GM12878 (cell line): ENCODE data around the gene DRC1. TPM values are rescaled to one million over a fixed set of nuclear protein-coding genes. Genes with fewer than 3 reads are reported as not detected.
"Not testable (repeated sequence)": the region's sequence is repeated elsewhere in the genome, so short reads cannot be mapped to it uniquely, and the experiment has no call there.

ENCODE experiments used
- ATAC-seq: fragments of 200-7000 bp; cut with Tn5 transposase; 3 replicates; pipeline ENCODE4 v1.9.1; 2020; ENCODE audit warnings: mild to moderate bottlenecking, moderate library complexity
- BruUV-seq: library from RNA; stranded (reverse); fragments of 400-500 nt; replicated peaks from 2 replicates; lab custom pipeline; 2021; lab: Mats Ljungman, UMichigan
- CTCF ChIA-PET: fragments of 300-600 bp; sonication (Branson Sonifier 250); formaldehyde crosslinking; extraction: SDS; loops from one replicate; lab custom pipeline; 2021; ENCODE audit warnings: inconsistent platforms; lab: Yijun Ruan, JAX
- POLR2A ChIA-PET: fragments of 350-600 bp; formaldehyde crosslinking; extraction: SDS; loops from one replicate; lab custom pipeline; 2021; ENCODE audit warnings: inconsistent platforms; lab: Charles Lee
- RAD21 ChIA-PET: fragments of 300-600 bp; sonication (Branson Sonifier 250); formaldehyde crosslinking; loops from one replicate; lab custom pipeline; 2023; ENCODE audit warnings: antibody characterized with exemption; ENCODE audit not compliant: unreplicated experiment; lab: Charles Lee
- SMC1A ChIA-PET: fragments of 300-600 bp; sonication (Branson Sonifier 250); formaldehyde crosslinking; loops from one replicate; lab custom pipeline; 2023; ENCODE audit not compliant: unreplicated experiment, uncharacterized antibody; lab: Charles Lee
- DNase-seq: peaks from one replicate; pipeline ENCODE4 v3.0.0-alpha.2; 2011; ENCODE audit warnings: low read depth, low spot score
- FAIRE-seq: peaks from 3 replicates; lab custom pipeline; 2011; peaks lifted over from hg19 to GRCh38; lab: Jason Lieb, UNC
- H2AFZ ChIP-seq: 2 replicates; pipeline ENCODE4 v1.6.0; 2011; ENCODE audit warnings: low read depth, low read length, control low read depth; ENCODE audit not compliant: control insufficient read depth
- H3K27ac ChIP-seq: 2 replicates; pipeline ENCODE4 v1.5.1; 2011; ENCODE audit warnings: control low read depth; ENCODE audit not compliant: control insufficient read depth, insufficient read depth
- H3K27me3 ChIP-seq, 2 experiments: replicated peaks in 1 of 2; 2 replicates each; pipeline versions ENCODE4 v1.6.0 to v1.6.1; 2011; ENCODE audit warnings: low read length in 1 of 2; ENCODE audit not compliant: control insufficient read depth in 2 of 2, insufficient read depth in 2 of 2
- H3K36me3 ChIP-seq, 2 experiments: 2 replicates each; pipeline ENCODE4 v1.5.1; 2011; ENCODE audit warnings: low read length in 1 of 2; ENCODE audit not compliant: control insufficient read depth in 2 of 2, insufficient read depth in 2 of 2
- H3K4me1 ChIP-seq: 2 replicates; pipeline ENCODE4 v1.6.1; 2011; ENCODE audit warnings: mild to moderate bottlenecking, low read length, moderate library complexity, mixed read lengths; ENCODE audit not compliant: control insufficient read depth, insufficient read depth
- H3K4me2 ChIP-seq: 2 replicates; pipeline ENCODE4 v1.6.0; 2011; ENCODE audit warnings: control low read depth; ENCODE audit not compliant: control insufficient read depth, insufficient read depth
- H3K4me3 ChIP-seq: fragments of 200-600 bp; sonication (generic); 2 replicates; pipeline ENCODE4 v1.5.1; 2016
- H3K79me2 ChIP-seq: 2 replicates; pipeline ENCODE4 v1.6.0; 2011; ENCODE audit warnings: low read length; ENCODE audit not compliant: control insufficient read depth, insufficient read depth
- H3K9ac ChIP-seq: 2 replicates; pipeline ENCODE4 v1.8.0; 2011; ENCODE audit warnings: low read length, control low read depth, mixed read lengths; ENCODE audit not compliant: control insufficient read depth, insufficient read depth
- H3K9me3 ChIP-seq: replicated peaks from 3 replicates; pipeline ENCODE4 v1.5.1; 2011; ENCODE audit warnings: mild to moderate bottlenecking, low read length; ENCODE audit not compliant: control insufficient read depth, insufficient read depth
- H4K20me1 ChIP-seq: 2 replicates; pipeline ENCODE4 v1.6.0; 2011; ENCODE audit not compliant: control insufficient read depth, insufficient read depth
- ATF2 ChIP-seq: IDR thresholded peaks from 2 replicates; pipeline ENCODE4 v1.6.1; 2012; ENCODE audit warnings: low read length, inconsistent platforms
- IRF5 ChIP-seq: fragments of 450-650 bp; IDR thresholded peaks from 2 replicates; pipeline ENCODE4 v1.6.1; 2017; ENCODE audit warnings: borderline replicate concordance
- POLR2AphosphoS2 ChIP-seq: IDR thresholded peaks from 2 replicates; pipeline ENCODE4 v1.6.1; 2011; ENCODE audit warnings: low read depth, mild to moderate bottlenecking, low read length, improper control_type of control experiment, moderate library complexity
- ZNF687 ChIP-seq: fragments of 450-650 bp; IDR thresholded peaks from 2 replicates; pipeline ENCODE4 v1.6.1; 2017; ENCODE audit warnings: mild to moderate bottlenecking, moderate library complexity
- WGBS: methylation state at CpG from one replicate; pipeline ENCODE4 v1.1.6; 2016; ENCODE audit warnings: low lambda C conversion rate; ENCODE audit not compliant: insufficient replicate concordance, insufficient coverage; ENCODE audit errors: missing lambda C conversion rate; 5-methylcytosine and 5-hydroxymethylcytosine counted together
- in situ Hi-C: fragments of 300-500 bp; cut with MboI; formaldehyde crosslinking; loops from 9 replicates; pipeline ENCODE4 v1.14.3; 2018; ENCODE audit warnings: mixed read lengths
- intact Hi-C: fragments of 100-400 bp; cut with micrococcal nuclease; formaldehyde crosslinking; loops from one replicate; pipeline ENCODE4 v1.14.2; 2022; ENCODE audit not compliant: unreplicated experiment
- polyA plus RNA-seq, 11 experiments: library from polyadenylated mRNA; depleted of rRNA in 4 of 11; unstranded in 6 of 11; stranded (reverse) in 5 of 11; fragments of >200 nt; fragmentation: Nextera tagmentation in 4 of 11; fragmentation: Illumina TruSeq in 1 of 11; extraction: Ambion mirVana in 4 of 11; extraction: Trizol in 1 of 11; gene quantifications; 1 replicate in 1 of 11; 2 replicates in 10 of 11; pipeline versions ENCODE4 v1.2.1 to v1.2.3, GENCODE V29; 2011 to 2016; ENCODE audit warnings: inconsistent platforms in 2 of 11, missing spikeins in 2 of 11, low read depth in 1 of 11
- total RNA-seq, 4 experiments: library from RNA; depleted of rRNA in 3 of 4; stranded (reverse); fragments of >200 nt in 3 of 4; fragmentation: Illumina TruSeq in 1 of 4; extraction: Trizol in 1 of 4; gene quantifications; 2 replicates each; pipeline versions ENCODE4 v1.2.1 to v1.2.3, GENCODE V29; 2013 to 2021

Gene DRC1
- total and polyA plus RNA-seq, 10 of the 15 experiments (the other 5 are each of a cell fraction or from before 2014, with no cell fraction given) = 0.03 TPM; not detected in 9

- H3K27me3 ChIP-seq, in situ Hi-C loops, POLR2A ChIA-PET, H3K4me1 ChIP-seq, H3K36me3 ChIP-seq, intact Hi-C loops, H3K9me3 ChIP-seq, ATAC-seq, FAIRE-seq, H2AFZ ChIP-seq, DNase-seq, H3K9ac ChIP-seq, H3K4me2 ChIP-seq, H3K4me3 ChIP-seq, BruUV-seq, RAD21 ChIA-PET, H3K27ac ChIP-seq, H4K20me1 ChIP-seq: not testable (repeated sequence)
- H3K79me2 ChIP-seq = peaks cover 84% of the 10 kb centered on the region
- ChIA-PET CTCF (interaction anchor here (1.0 kb wide), 1 partner anchor 79 kb away, joined by 3 read pairs; no protein-coding TSS in a partner anchor), SMC1A (interaction anchor here (1.5 to 2.1 kb wide), 2 partner anchors 9 to 11 kb away, joined by 3 to 5 read pairs; no protein-coding TSS in a partner anchor)
- WGBS = 94% methylated on average over 16 of the region's 16 CpGs
These were observed 47.3 kb upstream of the DRC1 start for GRCh38 chr2:26354469-26354868.

GRCh38 chr2:26355038-26355995 lies 46.4 kb upstream of the DRC1 start:
- no TSS peak for BruUV-seq
- H3K4me1 ChIP-seq = no peaks in the 10 kb centered on the region
- ChIA-PET RAD21 (interaction anchor here (0.6 kb wide), 1 partner anchor 122 kb away, joined by 3 read pairs; the partner anchor contains the start of gene OTOF), SMC1A (interaction anchor here (1.0 to 2.1 kb wide), 4 partner anchors 8 to 29 kb away, joined by 3 to 5 read pairs (median 3); no protein-coding TSS in a partner anchor), POLR2A (interaction anchor here (0.6 to 1.5 kb wide), 2 partner anchors 10 to 34 kb away, joined by 4 to 5 read pairs; no protein-coding TSS in a partner anchor), CTCF (interaction anchor here (0.7 to 1.0 kb wide), 2 partner anchors 9 to 80 kb away, joined by 3 to 5 read pairs; partner anchors contain the start of gene ADGRF3)
- no peak overlapping the region for H3K27ac ChIP-seq
- FAIRE-seq (no peak), ATAC-seq (no peak), DNase-seq (no peak)
- no peaks in the 10 kb centered on the region for H4K20me1 ChIP-seq
- no peak overlapping the region for H2AFZ ChIP-seq
- no peak overlapping the region for H3K4me3 ChIP-seq
- intact Hi-C loops = no loop called here
- H3K9ac ChIP-seq = no peak overlapping the region
- H3K79me2 ChIP-seq = peaks cover 83% of the 10 kb centered on the region
- H3K9me3 ChIP-seq = no peaks in the 10 kb centered on the region
- no peaks in the 10 kb centered on the region for H3K27me3 ChIP-seq
- peaks cover 0 to 4% of the 10 kb centered on the region in 2 experiments; a peak in 1 of 4 replicates for H3K36me3 ChIP-seq
- in situ Hi-C loops = no loop called here
- 79% methylated on average over 9 of the region's 9 CpGs for WGBS
- H3K4me2 ChIP-seq = no peak overlapping the region
- TF ChIP-seq POLR2AphosphoS2 (no peak), IRF5 (no peak), ATF2 (no peak), ZNF687 (no peak)
